ENCODE measurements around the gene ADARB2.

ADARB2 gene

DNA sequence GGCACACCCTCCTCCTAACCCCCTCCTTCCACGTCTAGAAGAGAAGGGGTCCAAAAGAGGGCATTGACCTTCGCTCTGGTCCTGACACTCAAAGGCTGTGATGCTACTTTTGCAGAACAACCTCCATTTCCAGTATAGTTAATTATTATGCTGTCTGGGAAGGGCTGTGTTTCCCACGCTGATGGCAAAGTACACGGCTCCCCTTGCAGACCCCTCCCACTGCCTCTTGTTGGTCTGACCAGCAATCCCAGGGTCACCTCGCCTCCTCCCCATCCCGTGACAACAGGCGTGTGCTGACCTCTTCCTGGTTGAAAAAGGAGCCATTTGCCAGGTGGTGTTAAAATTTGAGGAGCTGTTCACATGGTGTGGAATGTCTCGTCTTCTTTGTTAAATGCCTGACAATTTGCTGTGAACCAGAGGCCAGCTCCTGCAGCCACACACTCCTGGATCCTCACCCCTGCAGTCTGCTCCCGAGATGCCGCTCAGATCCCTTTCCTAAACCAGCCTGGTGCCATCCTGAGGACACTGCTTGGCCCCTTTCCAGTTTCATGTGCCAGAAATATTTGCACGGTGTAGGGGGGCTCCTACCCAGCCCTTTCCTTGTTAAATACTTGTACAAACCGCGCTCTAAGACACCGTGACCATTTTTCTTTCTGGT is 359.5 kb downstream of the ADARB2 start:
- TF ChIP-seq, protein P1, sequence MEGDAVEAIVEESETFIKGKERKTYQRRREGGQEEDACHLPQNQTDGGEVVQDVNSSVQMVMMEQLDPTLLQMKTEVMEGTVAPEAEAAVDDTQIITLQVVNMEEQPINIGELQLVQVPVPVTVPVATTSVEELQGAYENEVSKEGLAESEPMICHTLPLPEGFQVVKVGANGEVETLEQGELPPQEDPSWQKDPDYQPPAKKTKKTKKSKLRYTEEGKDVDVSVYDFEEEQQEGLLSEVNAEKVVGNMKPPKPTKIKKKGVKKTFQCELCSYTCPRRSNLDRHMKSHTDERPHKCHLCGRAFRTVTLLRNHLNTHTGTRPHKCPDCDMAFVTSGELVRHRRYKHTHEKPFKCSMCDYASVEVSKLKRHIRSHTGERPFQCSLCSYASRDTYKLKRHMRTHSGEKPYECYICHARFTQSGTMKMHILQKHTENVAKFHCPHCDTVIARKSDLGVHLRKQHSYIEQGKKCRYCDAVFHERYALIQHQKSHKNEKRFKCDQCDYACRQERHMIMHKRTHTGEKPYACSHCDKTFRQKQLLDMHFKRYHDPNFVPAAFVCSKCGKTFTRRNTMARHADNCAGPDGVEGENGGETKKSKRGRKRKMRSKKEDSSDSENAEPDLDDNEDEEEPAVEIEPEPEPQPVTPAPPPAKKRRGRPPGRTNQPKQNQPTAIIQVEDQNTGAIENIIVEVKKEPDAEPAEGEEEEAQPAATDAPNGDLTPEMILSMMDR (IDR thresholded peaks at IDR 0.05; ENCODE audit: extremely low read depth, insufficient read depth, missing control alignments): no peak
- in situ Hi-C loops (cut with MboI; ENCODE audit: low pct_unique_long_range_greater_than_20kb, low sequenced_read_pairs, unreplicated experiment): no loop called here
- DNase-seq (ENCODE audit: low spot score): no peak

DNA sequence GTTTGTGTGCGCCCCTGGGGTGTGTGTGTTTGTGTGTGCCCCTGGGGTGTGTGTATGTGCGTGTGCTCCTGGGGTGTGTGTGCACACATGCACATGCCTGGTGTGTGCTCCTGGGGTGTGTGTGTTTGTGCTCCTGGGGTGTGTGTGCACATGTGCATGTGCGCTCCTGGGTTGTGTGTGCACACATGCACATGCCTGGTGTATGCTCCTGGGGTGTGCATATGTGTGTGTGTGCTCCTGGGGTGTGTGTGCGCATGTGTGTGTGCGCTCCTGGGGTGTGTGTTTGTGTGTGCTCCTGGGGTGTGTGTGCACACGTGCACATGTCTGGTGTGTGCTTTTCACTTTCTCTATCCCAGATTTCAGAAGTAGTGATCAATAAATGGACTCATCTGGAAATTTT is 360.1 kb downstream of the ADARB2 start:
- no peak for DNase-seq (ENCODE audit: low spot score)
- TF ChIP-seq, protein P1 (IDR thresholded peaks at IDR 0.05; ENCODE audit: extremely low read depth, insufficient read depth, missing control alignments): no peak
- in situ Hi-C loops (cut with MboI; ENCODE audit: low pct_unique_long_range_greater_than_20kb, low sequenced_read_pairs, unreplicated experiment): no loop called here

DNA sequence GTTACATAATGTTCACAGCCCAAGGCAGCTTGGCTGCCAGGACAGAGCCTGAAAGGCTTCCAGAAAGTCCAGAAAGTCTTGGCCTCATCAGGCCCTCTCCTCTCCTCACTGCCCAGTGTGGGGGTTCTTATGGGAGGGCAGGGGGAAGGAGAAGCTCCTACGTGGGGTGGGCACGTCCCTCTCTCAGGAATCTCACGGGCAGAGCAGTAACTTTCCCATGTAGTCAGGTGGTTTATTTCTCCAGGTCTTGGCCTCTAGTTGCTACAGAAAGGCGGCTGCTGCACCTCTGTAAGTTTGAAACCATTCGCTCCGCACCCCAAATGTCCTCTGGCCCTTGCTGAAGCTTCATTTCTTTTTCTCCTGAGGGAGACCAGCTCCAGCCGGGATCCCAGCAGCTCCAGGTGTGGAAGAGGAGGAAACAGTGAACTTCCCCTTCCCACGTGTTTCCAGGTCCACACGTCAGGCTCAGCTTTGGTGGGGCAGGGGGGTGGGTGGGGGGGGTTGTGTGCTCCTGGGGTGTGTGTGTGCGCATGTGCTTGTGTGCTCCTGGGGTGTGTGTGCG is 360.9 kb downstream of the ADARB2 start:
- in situ Hi-C loops (cut with MboI; ENCODE audit: low pct_unique_long_range_greater_than_20kb, low sequenced_read_pairs, unreplicated experiment): no loop called here

DNA sequence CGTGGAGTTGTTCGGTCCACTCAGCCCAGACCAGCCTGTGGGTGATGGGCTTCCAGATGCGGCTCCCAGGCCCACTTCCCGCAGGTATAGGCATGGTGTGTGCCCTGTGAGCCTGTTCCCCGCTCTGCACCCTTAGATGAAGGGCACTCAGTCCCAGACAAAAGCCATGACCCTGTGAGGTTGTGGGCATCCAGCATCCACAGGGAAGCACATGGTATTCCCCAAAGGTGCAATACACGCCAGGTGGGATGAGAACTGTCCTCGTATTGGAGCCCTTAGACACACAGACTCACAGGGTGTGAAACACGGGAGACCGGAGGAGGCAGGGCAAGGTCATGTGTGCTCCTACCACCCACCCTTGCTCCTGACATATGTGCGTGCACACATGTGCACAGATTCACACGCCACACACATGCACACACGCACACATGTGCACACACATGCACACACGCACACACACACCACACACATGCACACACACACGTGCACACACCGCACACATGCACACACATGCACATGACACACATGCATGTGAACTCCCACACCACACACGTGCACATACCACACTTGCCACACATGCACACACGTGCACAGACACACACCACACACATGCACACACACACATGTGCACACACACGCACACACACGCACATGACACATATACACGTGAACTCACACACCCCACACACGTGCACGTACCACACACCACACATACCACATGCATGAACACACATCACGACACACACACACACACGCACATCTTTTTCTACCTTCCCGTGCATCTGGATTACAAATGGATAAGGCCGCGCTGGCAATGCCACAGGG is 361.8 kb downstream of the ADARB2 start:
- in situ Hi-C loops (cut with MboI; ENCODE audit: low pct_unique_long_range_greater_than_20kb, low sequenced_read_pairs, unreplicated experiment): no loop called here
- DNase-seq (ENCODE audit: low spot score): no peak
- TF ChIP-seq, protein P1 (IDR thresholded peaks at IDR 0.05; ENCODE audit: extremely low read depth, insufficient read depth, missing control alignments): no peak

More for the DNA sequence above, 360.9 kb downstream of the ADARB2 start:
- TF ChIP-seq, protein P1 (IDR thresholded peaks at IDR 0.05; ENCODE audit: extremely low read depth, insufficient read depth, missing control alignments): no peak
- no peak for DNase-seq (ENCODE audit: low spot score)

DNA sequence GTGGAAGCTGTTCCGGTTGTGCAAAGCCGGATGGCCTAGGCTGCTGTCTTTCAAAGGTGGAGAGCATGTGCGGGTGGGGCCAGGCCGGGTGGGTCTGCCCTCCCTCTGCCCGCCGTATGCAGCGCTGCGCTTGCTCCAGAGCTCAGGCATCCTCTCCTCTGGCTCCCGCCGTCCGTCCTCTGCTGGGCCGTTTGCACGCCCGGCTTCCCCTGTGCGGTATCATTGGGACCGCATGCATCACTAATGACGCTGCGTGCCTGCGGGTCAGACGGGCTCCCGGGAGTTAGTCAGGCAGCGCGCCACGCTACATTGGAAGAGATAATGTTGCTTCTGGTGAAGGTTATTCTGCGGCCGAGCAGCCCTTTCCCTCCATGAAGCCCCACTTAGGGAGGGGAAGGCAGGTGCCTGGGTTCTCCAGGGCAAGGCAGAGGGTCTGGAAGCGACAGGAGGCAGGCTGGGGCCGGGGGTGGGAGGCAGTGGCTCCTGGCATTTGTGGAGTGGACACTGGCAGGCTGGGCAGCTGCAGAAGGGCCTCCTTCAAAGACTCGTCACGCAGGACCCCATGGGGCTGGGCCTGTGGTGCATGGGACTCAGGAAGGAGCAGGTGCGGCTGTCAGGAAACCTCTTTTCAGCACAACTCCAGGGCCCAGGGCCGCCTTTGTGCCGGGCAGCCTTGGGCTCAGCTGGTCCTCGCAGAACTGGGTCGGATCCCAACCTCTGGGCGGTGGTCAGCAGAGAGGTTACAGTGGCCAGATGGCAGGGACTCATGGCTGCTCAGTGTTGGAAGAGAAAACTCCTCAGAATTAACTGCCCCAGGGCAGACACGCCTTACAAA is 362.6 kb downstream of the ADARB2 start:
- DNase-seq (ENCODE audit: low spot score): no peak
- in situ Hi-C loops (cut with MboI; ENCODE audit: low pct_unique_long_range_greater_than_20kb, low sequenced_read_pairs, unreplicated experiment): no loop called here
- TF ChIP-seq, protein P1 (IDR thresholded peaks at IDR 0.05; ENCODE audit: extremely low read depth, insufficient read depth, missing control alignments): no peak

DNA sequence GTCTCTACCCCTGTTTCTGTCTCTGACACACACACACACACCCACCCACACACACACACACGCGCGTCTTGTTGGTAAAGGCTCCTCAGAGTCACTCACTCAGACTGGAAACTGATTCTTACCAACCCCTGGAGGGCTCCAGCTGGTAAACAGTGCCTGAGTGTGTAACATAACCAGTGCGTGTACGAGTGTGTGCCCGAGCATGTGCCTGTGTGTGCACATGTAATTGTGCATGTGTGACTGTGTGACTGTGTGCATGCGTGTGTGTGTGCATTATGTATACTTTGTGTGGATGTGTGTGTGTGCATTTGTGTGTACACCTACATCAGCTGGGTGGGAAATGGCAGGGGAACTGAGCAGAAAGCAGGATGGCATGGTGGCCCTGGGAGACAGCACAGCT is 364.0 kb downstream of the ADARB2 start:
- TF ChIP-seq, protein P1 (IDR thresholded peaks at IDR 0.05; ENCODE audit: extremely low read depth, insufficient read depth, missing control alignments): no peak
- in situ Hi-C loops (cut with MboI; ENCODE audit: low pct_unique_long_range_greater_than_20kb, low sequenced_read_pairs, unreplicated experiment): no loop called here
- DNase-seq (ENCODE audit: low spot score): no peak
